HFFc6 (cell line): ENCODE results near the gene ZFAND6. TPM values are rescaled to one million over a fixed set of nuclear protein-coding genes. Genes with fewer than 3 reads are reported as not detected.
A peak's percentile ranks its signal among the peaks of the same experiment; 100 is the strongest.

Experiments used
- DNase-seq: peaks from one replicate; pipeline ENCODE4 v3.0.0-alpha.2; 2018
- H3K27ac Mint-ChIP-seq: 2 replicates; pipeline ENCODE4 v1.8.0; 2020; ENCODE audit warnings: mild to moderate bottlenecking, mixed read lengths
- H3K27me3 Mint-ChIP-seq: 2 replicates; pipeline ENCODE4 v1.8.0; 2021; ENCODE audit warnings: mild to moderate bottlenecking, moderate library complexity, mixed read lengths; ENCODE audit not compliant: insufficient read depth
- H3K36me3 Mint-ChIP-seq: 2 replicates; pipeline ENCODE4 v1.8.0; 2021; ENCODE audit warnings: low read depth, mixed read lengths
- H3K4me1 Mint-ChIP-seq: 2 replicates; pipeline ENCODE4 v1.8.0; 2020; ENCODE audit warnings: low read depth, mixed read lengths
- H3K4me3 Mint-ChIP-seq: 2 replicates; pipeline ENCODE4 v1.8.0; 2020; ENCODE audit warnings: mild to moderate bottlenecking, moderate library complexity, mixed read lengths
- H3K9me3 Mint-ChIP-seq: 2 replicates; pipeline ENCODE4 v1.8.0; 2020; ENCODE audit warnings: mild to moderate bottlenecking, mixed read lengths
- CTCF ChIP-seq: fragments of 200-600 bp; sonication (generic); IDR thresholded peaks from 2 replicates; pipeline ENCODE4 v1.5.0; 2021; ENCODE audit warnings: antibody characterized with exemption, mild to moderate bottlenecking
- total RNA-seq, 6 experiments: library from RNA; stranded (reverse); fragmentation: NEBNext Ultra II Directional; extraction: Animal tissue kit (Norgen Biotek cat#: 25700); gene quantifications; 2 replicates in 1 of 6; 3 replicates in 5 of 6; pipeline ENCODE4 v1.2.3, GENCODE V29; 2021

Gene ZFAND6
- total RNA-seq, 6 experiments from 2014 or later, result 49.0 to 62.6 (median 57.6) TPM

GRCh38 chr15:80159811-80160569 is 100.5 kb downstream of the ZFAND6 start:
- peaks cover 63% of the 10 kb centered on the region for H3K36me3 Mint-ChIP-seq
- peak; percentile 8 for DNase-seq
- H3K27ac Mint-ChIP-seq, result peak overlapping the region; percentile 96
- peaks cover 35% of the 10 kb centered on the region for H3K4me1 Mint-ChIP-seq
- no peak for TF ChIP-seq CTCF
- H3K4me3 Mint-ChIP-seq, result peak overlapping the region; percentile 53
- no peaks in the 10 kb centered on the region for H3K9me3 Mint-ChIP-seq
- H3K27me3 Mint-ChIP-seq, result 0 out of 2 replicates have a peak, but pooled peaks cover 2% of the 10 kb centered on the region

- Mint-ChIP-seq H3K27me3 (0 out of 2 replicates have a peak, but pooled peaks cover 2% of the 10 kb centered on the region), H3K9me3 (no peaks in the 10 kb centered on the region), H3K27ac (peak overlapping the region; percentile 96), H3K4me1 (peaks cover 29% of the 10 kb centered on the region), H3K4me3 (peak overlapping the region; percentile 53), H3K36me3 (peaks cover 57% of the 10 kb centered on the region)
- DNase-seq, result peak; percentile 93
- no peak for TF ChIP-seq CTCF
Measured at GRCh38 chr15:80160570-80161156, 101.2 kb downstream of the ZFAND6 start.

GRCh38 chr15:80161468-80162016 is 102.1 kb downstream of the ZFAND6 start:
- peak overlapping the region; percentile 96 for H3K27ac Mint-ChIP-seq
- H3K4me1 Mint-ChIP-seq, result peaks cover 26% of the 10 kb centered on the region
- TF ChIP-seq CTCF, result no peak
- no peaks in the 10 kb centered on the region for H3K9me3 Mint-ChIP-seq
- DNase-seq, result no peak
- H3K27me3 Mint-ChIP-seq, result 0 out of 2 replicates have a peak, but pooled peaks cover 2% of the 10 kb centered on the region
- no peak overlapping the region for H3K4me3 Mint-ChIP-seq
- H3K36me3 Mint-ChIP-seq, result peaks cover 54% of the 10 kb centered on the region

- no peak overlapping the region for H3K4me3 Mint-ChIP-seq
- H3K27ac Mint-ChIP-seq, result peak overlapping the region; percentile 96
- H3K27me3 Mint-ChIP-seq, result 0 out of 2 replicates have a peak, but pooled peaks cover 2% of the 10 kb centered on the region
- no peaks in the 10 kb centered on the region for H3K9me3 Mint-ChIP-seq
- DNase-seq, result no peak
- H3K36me3 Mint-ChIP-seq, result peaks cover 54% of the 10 kb centered on the region
- peaks cover 26% of the 10 kb centered on the region for H3K4me1 Mint-ChIP-seq
- TF ChIP-seq CTCF, result no peak
Measured at GRCh38 chr15:80162059-80162554, 102.6 kb downstream of the ZFAND6 start.

- no peak for TF ChIP-seq CTCF
- Mint-ChIP-seq H3K9me3 (no peaks in the 10 kb centered on the region), H3K36me3 (peaks cover 50% of the 10 kb centered on the region), H3K4me3 (no peak overlapping the region), H3K27me3 (0 out of 2 replicates have a peak, but pooled peaks cover under 1% of the 10 kb centered on the region), H3K4me1 (peaks cover 26% of the 10 kb centered on the region), H3K27ac (no peak overlapping the region)
- no peak for DNase-seq
Measured at GRCh38 chr15:80163217-80163616, 103.7 kb downstream of the ZFAND6 start.
